CD4-positive, alpha-beta memory T cell (primary cell): ENCODE data around the gene OR1A2. TPM values are rescaled to one million over a fixed set of nuclear protein-coding genes. Genes with fewer than 3 reads are reported as not detected.
"Not testable (repeated sequence)": the region's sequence is repeated elsewhere in the genome, so short reads cannot be mapped to it uniquely, and the experiment has no call there.

Source experiments
- CTCF ChIA-PET: fragments of 350-600 bp; sonication (Branson Sonifier 250); formaldehyde crosslinking; loops from one replicate; lab custom pipeline; 2021; ENCODE audit warnings: inconsistent platforms; ENCODE audit not compliant: partially characterized antibody; lab: Charles Lee
- POLR2A ChIA-PET: fragments of 350-600 bp; sonication (Branson Sonifier 250); formaldehyde crosslinking; loops from one replicate; lab custom pipeline; 2021; ENCODE audit not compliant: partially characterized antibody; lab: Charles Lee
- DNase-seq, 5 donors: peaks; one replicate each; pipeline versions ENCODE4 v3.0.0 to v3.0.0-alpha.2; 2020 to 2022; ENCODE audit warnings: mixed read lengths in 1 of 5
- H3K27ac ChIP-seq: one replicate; pipeline ENCODE4 v1.7.0; 2013; ENCODE audit warnings: low read depth, low read length
- H3K27me3 ChIP-seq: 2 replicates; pipeline ENCODE4 v1.7.0; 2013; ENCODE audit warnings: mild to moderate bottlenecking, low read length, moderate library complexity; ENCODE audit not compliant: insufficient read depth
- H3K36me3 ChIP-seq: 2 replicates; pipeline ENCODE4 v1.7.0; 2013; ENCODE audit warnings: mild to moderate bottlenecking, low read length, moderate library complexity; ENCODE audit not compliant: insufficient read depth
- H3K4me1 ChIP-seq: 2 replicates; pipeline ENCODE4 v1.7.0; 2013; ENCODE audit warnings: mild to moderate bottlenecking, low read length, moderate library complexity; ENCODE audit not compliant: insufficient read depth
- H3K4me3 ChIP-seq, 2 donors: one replicate each; pipeline ENCODE4 v1.7.0; 2013; ENCODE audit warnings: low read length in 2 of 2, mild to moderate bottlenecking in 1 of 2
- H3K9me3 ChIP-seq, 2 donors: one replicate each; pipeline ENCODE4 v1.7.0; 2013; ENCODE audit warnings: low read length in 2 of 2, control low read depth in 1 of 2; ENCODE audit not compliant: control insufficient read depth in 1 of 2
- H3K27ac Mint-ChIP-seq, 7 donors: one replicate each; pipeline ENCODE4 v1.8.0; 2020 to 2021; ENCODE audit warnings: mixed read lengths in 7 of 7, mild to moderate bottlenecking in 6 of 7, inconsistent platforms in 3 of 7, moderate library complexity in 3 of 7
- H3K27me3 Mint-ChIP-seq, 2 donors: one replicate each; pipeline ENCODE4 v1.8.0; 2020 to 2021; ENCODE audit warnings: mixed read lengths in 2 of 2
- H3K36me3 Mint-ChIP-seq, 2 donors: one replicate each; pipeline ENCODE4 v1.8.0; 2020 to 2021; ENCODE audit warnings: mixed read lengths in 2 of 2, inconsistent platforms in 1 of 2, mild to moderate bottlenecking in 1 of 2
- H3K4me1 Mint-ChIP-seq, 4 donors: one replicate each; pipeline ENCODE4 v1.8.0; 2020 to 2021; ENCODE audit warnings: mixed read lengths in 4 of 4, mild to moderate bottlenecking in 1 of 4
- H3K4me3 Mint-ChIP-seq, 8 donors: one replicate each; pipeline ENCODE4 v1.8.0; 2020 to 2021; ENCODE audit warnings: mixed read lengths in 8 of 8, mild to moderate bottlenecking in 7 of 8, moderate library complexity in 6 of 8, inconsistent platforms in 3 of 8
- H3K9me3 Mint-ChIP-seq, 8 donors: one replicate each; pipeline ENCODE4 v1.8.0; 2020 to 2021; ENCODE audit warnings: mixed read lengths in 8 of 8, mild to moderate bottlenecking in 5 of 8, inconsistent platforms in 3 of 8, moderate library complexity in 1 of 8
- intact Hi-C: fragments of 100-400 bp; cut with micrococcal nuclease; formaldehyde crosslinking; loops from one replicate; pipeline ENCODE4 v1.15.1; 2023
- polyA plus RNA-seq, 2 donors: library from polyadenylated mRNA; unstranded; fragments of 300-500 nt; fragmentation: Illumina TruSeq; gene quantifications; one replicate each; pipeline ENCODE4 v1.2.3, GENCODE V29; 2021
- total RNA-seq, 2 experiments: library from RNA; stranded (reverse); gene quantifications; one replicate each; pipeline ENCODE4 v1.2.3, GENCODE V29; 2021

Gene OR1A2
- total and polyA plus RNA-seq, 4 experiments from 2014 or later = not detected

GRCh38 chr17:3241044-3241443, 43.7 kb downstream of the OR1A2 start:
- H3K36me3 ChIP-seq, H3K4me3 ChIP-seq, H3K4me3 Mint-ChIP-seq, DNase-seq, H3K9me3 Mint-ChIP-seq, H3K9me3 ChIP-seq, POLR2A ChIA-PET, H3K27me3 ChIP-seq, H3K36me3 Mint-ChIP-seq, intact Hi-C loops, H3K4me1 ChIP-seq, H3K27ac Mint-ChIP-seq, H3K27me3 Mint-ChIP-seq, CTCF ChIA-PET, H3K4me1 Mint-ChIP-seq, H3K27ac ChIP-seq: not testable (repeated sequence)

GRCh38 chr17:3244841-3245240, 47.5 kb downstream of the OR1A2 start:
- DNase-seq, H3K27me3 ChIP-seq, H3K27me3 Mint-ChIP-seq, H3K27ac Mint-ChIP-seq, H3K4me1 Mint-ChIP-seq, H3K4me1 ChIP-seq, intact Hi-C loops, H3K9me3 Mint-ChIP-seq, H3K27ac ChIP-seq, H3K36me3 Mint-ChIP-seq, CTCF ChIA-PET, H3K9me3 ChIP-seq, H3K4me3 ChIP-seq, POLR2A ChIA-PET, H3K4me3 Mint-ChIP-seq, H3K36me3 ChIP-seq: not testable (repeated sequence)

Other genes starting within 250 kb of the OR1A2 start
- not detected for gene OR1D5, start 133.9 kb upstream of the OR1A2 start, total RNA-seq
- gene OR1D5, start 133.9 kb upstream of the OR1A2 start, polyA plus RNA-seq = not detected
- not detected for gene OR1D2, start 93.1 kb upstream of the OR1A2 start, total RNA-seq
- gene OR1D2, start 93.1 kb upstream of the OR1A2 start, polyA plus RNA-seq = not detected
- not detected for gene OR1G1, start 70.0 kb upstream of the OR1A2 start, total RNA-seq
- not detected for gene OR1G1, start 70.0 kb upstream of the OR1A2 start, polyA plus RNA-seq
- gene OR1A1, start 10.1 kb downstream of the OR1A2 start, total RNA-seq = not detected
- not detected for gene OR1A1, start 10.1 kb downstream of the OR1A2 start, polyA plus RNA-seq
- under 1 TPM; 0.23 to 0.53 TPM for gene OR3A1, start 100.8 kb downstream of the OR1A2 start, total RNA-seq
- gene OR3A1, start 100.8 kb downstream of the OR1A2 start, polyA plus RNA-seq = not detected
- gene OR3A2, start 188.8 kb downstream of the OR1A2 start, total RNA-seq = 1 to 10 TPM; 1.9 to 2.4 TPM
- under 1 TPM; 0.79 to 1.00 TPM for gene OR3A2, start 188.8 kb downstream of the OR1A2 start, polyA plus RNA-seq
- gene OR1E1, start 200.9 kb downstream of the OR1A2 start, total RNA-seq = not detected
- not detected for gene OR1E1, start 200.9 kb downstream of the OR1A2 start, polyA plus RNA-seq
- gene OR3A3, start 213.9 kb downstream of the OR1A2 start, total RNA-seq = not detected
- gene OR3A3, start 213.9 kb downstream of the OR1A2 start, polyA plus RNA-seq = not detected
- gene OR1E2, start 236.3 kb downstream of the OR1A2 start, total RNA-seq = not detected
- gene OR1E2, start 236.3 kb downstream of the OR1A2 start, polyA plus RNA-seq = not detected